ENCODE results near the gene ARHGAP8.

The ARHGAP8 gene

GRCh38 chr22:44887941-44888366 is 135.6 kb downstream of the ARHGAP8 start:
- Histone ChIP-seq H3K27ac (no peak overlapping the region), H3K4me3 (no peak overlapping the region)
- TF ChIP-seq, protein P1, sequence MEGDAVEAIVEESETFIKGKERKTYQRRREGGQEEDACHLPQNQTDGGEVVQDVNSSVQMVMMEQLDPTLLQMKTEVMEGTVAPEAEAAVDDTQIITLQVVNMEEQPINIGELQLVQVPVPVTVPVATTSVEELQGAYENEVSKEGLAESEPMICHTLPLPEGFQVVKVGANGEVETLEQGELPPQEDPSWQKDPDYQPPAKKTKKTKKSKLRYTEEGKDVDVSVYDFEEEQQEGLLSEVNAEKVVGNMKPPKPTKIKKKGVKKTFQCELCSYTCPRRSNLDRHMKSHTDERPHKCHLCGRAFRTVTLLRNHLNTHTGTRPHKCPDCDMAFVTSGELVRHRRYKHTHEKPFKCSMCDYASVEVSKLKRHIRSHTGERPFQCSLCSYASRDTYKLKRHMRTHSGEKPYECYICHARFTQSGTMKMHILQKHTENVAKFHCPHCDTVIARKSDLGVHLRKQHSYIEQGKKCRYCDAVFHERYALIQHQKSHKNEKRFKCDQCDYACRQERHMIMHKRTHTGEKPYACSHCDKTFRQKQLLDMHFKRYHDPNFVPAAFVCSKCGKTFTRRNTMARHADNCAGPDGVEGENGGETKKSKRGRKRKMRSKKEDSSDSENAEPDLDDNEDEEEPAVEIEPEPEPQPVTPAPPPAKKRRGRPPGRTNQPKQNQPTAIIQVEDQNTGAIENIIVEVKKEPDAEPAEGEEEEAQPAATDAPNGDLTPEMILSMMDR (IDR thresholded peaks at IDR 0.05), result no peak
- DNase-seq (ENCODE audit: low spot score), result peak; percentile 52

- peak; percentile 65 for DNase-seq (ENCODE audit: low spot score)
- TF ChIP-seq, protein P1 (IDR thresholded peaks at IDR 0.05), result no peak
- no peak overlapping the region for H3K27ac ChIP-seq
- no peak overlapping the region for H3K4me3 ChIP-seq
Measured at GRCh38 chr22:44888491-44889254, 136.3 kb downstream of the ARHGAP8 start.

GRCh38 chr22:44889255-44889878 is 137.0 kb downstream of the ARHGAP8 start:
- no peak overlapping the region for H3K4me3 ChIP-seq
- TF ChIP-seq, protein P1 (IDR thresholded peaks at IDR 0.05), result no peak
- DNase-seq (ENCODE audit: low spot score), result peak; percentile 43
- H3K27ac ChIP-seq, result no peak overlapping the region

- Histone ChIP-seq H3K4me3 (no peak overlapping the region), H3K27ac (no peak overlapping the region)
- TF ChIP-seq, protein P1 (IDR thresholded peaks at IDR 0.05), result no peak
- DNase-seq (ENCODE audit: low spot score), result peak; percentile 57
Measured at GRCh38 chr22:44890416-44891292, 138.3 kb downstream of the ARHGAP8 start.

DNA sequence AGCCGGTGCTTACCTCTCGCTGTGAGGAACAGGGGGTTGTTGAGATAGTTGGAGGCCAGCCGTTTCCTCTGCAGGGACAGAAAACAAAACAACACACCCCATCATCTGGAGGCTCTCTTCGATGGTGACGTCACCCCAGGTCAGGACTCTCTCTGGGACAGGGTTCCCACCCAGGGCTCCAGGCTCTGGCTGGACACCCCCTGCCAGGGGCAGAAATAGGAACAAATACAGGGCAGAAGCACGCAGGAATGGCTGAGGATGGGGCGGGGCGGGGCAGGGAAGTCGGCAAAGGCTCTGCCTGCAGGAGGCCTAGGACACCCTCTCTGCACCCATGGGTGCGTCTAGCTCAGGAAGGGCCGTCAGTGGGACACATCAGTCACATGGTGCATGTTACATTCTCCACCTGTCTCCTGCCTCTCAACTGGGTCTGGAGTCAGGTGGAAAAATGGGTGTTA is 138.9 kb downstream of the ARHGAP8 start:
- peak; percentile 49 for DNase-seq (ENCODE audit: low spot score)
- Histone ChIP-seq H3K27ac (no peak overlapping the region), H3K4me3 (no peak overlapping the region)
- TF ChIP-seq, protein P1 (IDR thresholded peaks at IDR 0.05), result no peak

DNA sequence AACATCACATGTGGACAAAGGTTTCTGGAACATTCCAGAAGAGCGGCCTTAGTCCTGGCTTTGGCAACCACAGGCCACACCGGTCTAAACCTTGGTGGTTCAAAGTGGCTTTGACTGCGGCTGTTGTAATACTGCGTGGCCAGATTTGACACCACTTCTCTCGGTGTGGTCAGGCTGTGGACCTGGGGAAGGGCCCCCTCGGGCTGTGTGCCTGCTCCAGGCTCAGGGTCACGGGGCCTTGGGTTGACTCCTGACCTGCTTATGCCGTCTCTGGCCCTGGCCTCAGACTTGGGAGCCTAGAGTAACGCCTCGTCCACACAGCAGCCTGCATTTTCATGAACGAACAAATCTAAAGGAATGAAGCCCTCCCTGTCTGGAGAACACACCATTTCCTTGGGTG is 139.4 kb downstream of the ARHGAP8 start:
- Histone ChIP-seq H3K4me3 (no peak overlapping the region), H3K27ac (no peak overlapping the region)
- TF ChIP-seq, protein P1 (IDR thresholded peaks at IDR 0.05), result no peak
- DNase-seq (ENCODE audit: low spot score), result peak; percentile 65

All from coronary artery (tissue), 2 donors.